HCT116 (cell line): ENCODE measurements around the gene EGFR. TPM values are rescaled to one million over a fixed set of nuclear protein-coding genes. Genes with fewer than 3 reads are reported as not detected.

Source experiments
- ATAC-seq: fragments of 200-7000 bp; cut with Tn5 transposase; 2 replicates; pipeline ENCODE4 v1.9.1; 2020; ENCODE audit warnings: mild to moderate bottlenecking, moderate library complexity
- BruUV-seq: library from RNA; stranded (reverse); fragments of 400-500 nt; replicated peaks from 2 replicates; lab custom pipeline; 2021; lab: Mats Ljungman, UMichigan
- CTCF ChIA-PET: fragments of 300-600 bp; sonication (Branson Sonifier 250); formaldehyde crosslinking; loops from one replicate; lab custom pipeline; 2021; ENCODE audit warnings: antibody characterized with exemption; lab: Charles Lee
- POLR2A ChIA-PET: fragments of 300-600, 350-600 bp; sonication (Branson Sonifier 250); formaldehyde crosslinking; loops from one replicate; lab custom pipeline; 2021; ENCODE audit warnings: antibody characterized with exemption; lab: Charles Lee
- RAD21 ChIA-PET, 2 experiments: fragments of 300-600 bp; sonication (Branson Sonifier 250); formaldehyde crosslinking; loops; one replicate each; lab custom pipeline; 2023; ENCODE audit warnings: low total read pairs in 2 of 2; ENCODE audit not compliant: uncharacterized antibody in 2 of 2, unreplicated experiment in 2 of 2, low non-redundant PET in 1 of 2; lab: Charles Lee
- DNase-seq: peaks from one replicate; pipeline ENCODE4 v3.0.0-alpha.2; 2010; ENCODE audit warnings: low read depth, low spot score
- H2AFZ ChIP-seq: fragments of 200-600 bp; shearing (Covaris generic), sonication (generic); 2 replicates; pipeline ENCODE4 v1.6.1; 2017; ENCODE audit warnings: low read depth, mixed run types, mixed read lengths, antibody characterized with exemption, low read length; ENCODE audit not compliant: poor library complexity, severe bottlenecking
- H3K27ac ChIP-seq: 2 replicates; pipeline ENCODE4 v1.5.1; 2012; ENCODE audit warnings: low read depth, low read length
- H3K27me3 ChIP-seq: fragments of 200-600 bp; sonication (generic); 2 replicates; pipeline ENCODE4 v1.6.1; 2016; ENCODE audit warnings: mixed run types, low read length, mixed read lengths; ENCODE audit not compliant: insufficient read depth
- H3K36me3 ChIP-seq, 2 experiments: fragments of 200-500 bp in 1 of 2; fragments of 200-600 bp in 1 of 2; sonication (Bioruptor generic) in 1 of 2; sonication (generic) in 1 of 2; 2 replicates each; pipeline versions ENCODE4 v1.5.1 to v1.6.1; 2014 to 2016; ENCODE audit warnings: low read length in 2 of 2, inconsistent platforms in 1 of 2, mixed read lengths in 1 of 2, mixed run types in 1 of 2; ENCODE audit not compliant: insufficient read depth in 2 of 2, control insufficient read depth in 1 of 2
- H3K4me1 ChIP-seq, 2 experiments: fragments of 200-600 bp in 1 of 2; sonication (generic) in 1 of 2; 2 replicates each; pipeline versions ENCODE4 v1.5.1 to v1.6.1; 2012 to 2017; ENCODE audit warnings: low read length in 2 of 2, inconsistent platforms in 1 of 2, mild to moderate bottlenecking in 1 of 2, mixed read lengths in 1 of 2, mixed run types in 1 of 2, moderate library complexity in 1 of 2; ENCODE audit not compliant: insufficient read depth in 2 of 2, control insufficient read depth in 1 of 2
- H3K4me2 ChIP-seq: fragments of 200-600 bp; sonication (generic); 2 replicates; pipeline ENCODE4 v1.6.1; 2017; ENCODE audit warnings: mixed run types, low read length, mixed read lengths
- H3K4me3 ChIP-seq, 2 experiments: fragments of 200-600 bp in 1 of 2; sonication (generic) in 1 of 2; replicated peaks in 1 of 2; 2 replicates each; pipeline ENCODE4 v1.5.1; 2011 to 2016; ENCODE audit warnings: low read length in 2 of 2, control low read depth in 1 of 2, low read depth in 1 of 2, mild to moderate bottlenecking in 1 of 2, mixed read lengths in 1 of 2, mixed run types in 1 of 2
- H3K79me2 ChIP-seq: fragments of 200-600 bp; sonication (generic); 2 replicates; pipeline ENCODE4 v1.6.1; 2017; ENCODE audit warnings: mild to moderate bottlenecking, mixed run types, low read length, moderate library complexity, mixed read lengths; ENCODE audit not compliant: insufficient read depth
- H3K9ac ChIP-seq: fragments of 200-600 bp; sonication (generic); 2 replicates; pipeline ENCODE4 v1.6.1; 2016; ENCODE audit warnings: low read length, mixed read lengths
- H3K9me2 ChIP-seq: fragments of 200-600 bp; sonication (generic), shearing (Covaris generic); 2 replicates; pipeline ENCODE4 v1.6.1; 2017; ENCODE audit warnings: mixed run types, mild to moderate bottlenecking, moderate library complexity; ENCODE audit not compliant: insufficient read depth
- H3K9me3 ChIP-seq, 2 experiments: fragments of 200-500 bp in 1 of 2; fragments of 200-600 bp in 1 of 2; sonication (Bioruptor generic) in 1 of 2; sonication (generic) in 1 of 2; 2 replicates each; pipeline ENCODE4 v1.6.1; 2014 to 2017; ENCODE audit warnings: low read length in 2 of 2, mixed read lengths in 2 of 2, inconsistent platforms in 1 of 2, low read depth in 1 of 2, mild to moderate bottlenecking in 1 of 2, mixed run types in 1 of 2, moderate library complexity in 1 of 2; ENCODE audit not compliant: control insufficient read depth in 1 of 2, insufficient read depth in 1 of 2
- H4K20me1 ChIP-seq: fragments of 200-600 bp; sonication (generic), shearing (Covaris generic); 2 replicates; pipeline ENCODE4 v1.6.1; 2017; ENCODE audit warnings: mixed run types, mild to moderate bottlenecking, moderate library complexity; ENCODE audit not compliant: insufficient read depth
- ATF3 ChIP-seq: IDR thresholded peaks from 2 replicates; pipeline ENCODE4 v1.6.1; 2012
- CEBPB ChIP-seq: IDR thresholded peaks from 2 replicates; pipeline ENCODE4 v1.6.1; 2012; ENCODE audit warnings: low read depth
- EGR1 ChIP-seq: IDR thresholded peaks from 2 replicates; pipeline ENCODE4 v1.6.1; 2012; ENCODE audit warnings: low read depth
- ELF1 ChIP-seq: IDR thresholded peaks from 2 replicates; pipeline ENCODE4 v1.6.1; 2012; ENCODE audit warnings: low read depth, borderline replicate concordance
- EZH2 ChIP-seq: fragments of 200-600 bp; sonication (generic); IDR thresholded peaks from 2 replicates; pipeline ENCODE4 v1.6.1; 2017; ENCODE audit warnings: antibody characterized with exemption, mixed run types
- EZH2phosphoT487 ChIP-seq: fragments of 200-600 bp; IDR thresholded peaks from 2 replicates; pipeline ENCODE4 v1.6.1; 2018; ENCODE audit warnings: antibody characterized with exemption, borderline replicate concordance
- JUND ChIP-seq: IDR thresholded peaks from 2 replicates; pipeline ENCODE4 v1.6.1; 2012
- MAX ChIP-seq: IDR thresholded peaks from 2 replicates; pipeline ENCODE4 v1.6.1; 2012
- POLR2AphosphoS5 ChIP-seq: IDR thresholded peaks from 2 replicates; pipeline ENCODE4 v1.6.1; 2011; ENCODE audit warnings: mild to moderate bottlenecking, low read depth, low read length, moderate library complexity
- SIN3A ChIP-seq: IDR thresholded peaks from 2 replicates; pipeline ENCODE4 v1.6.1; 2012; ENCODE audit warnings: low read depth
- SP1 ChIP-seq: IDR thresholded peaks from 2 replicates; pipeline ENCODE4 v1.6.1; 2012; ENCODE audit warnings: low read depth
- SRF ChIP-seq: IDR thresholded peaks from 2 replicates; pipeline ENCODE4 v1.6.1; 2012; ENCODE audit warnings: low read depth
- TCF7L2 ChIP-seq: IDR thresholded peaks from 2 replicates; pipeline ENCODE4 v1.7.0; 2011; ENCODE audit warnings: borderline replicate concordance, inconsistent platforms; ENCODE audit not compliant: insufficient read depth, insufficient read length; ENCODE audit errors: extremely low read depth
- ZFX ChIP-seq: fragments of 450-650 bp; IDR thresholded peaks from 2 replicates; pipeline ENCODE4 v1.6.1; 2017
- ZNF274 ChIP-seq: fragments of 200-500 bp; sonication (Bioruptor generic); IDR thresholded peaks from 2 replicates; pipeline ENCODE4 v1.6.1; 2014; ENCODE audit warnings: mild to moderate bottlenecking, low read depth, low read length, inconsistent platforms
- intact Hi-C: fragments of 100-400 bp; cut with micrococcal nuclease; formaldehyde crosslinking; loops from 2 replicates; pipeline ENCODE4 v1.10.0; 2022
- total RNA-seq: library from RNA; stranded (reverse); gene quantifications from one replicate; pipeline ENCODE4 v1.2.1, GENCODE V29; 2021; ENCODE audit not compliant: unreplicated experiment
- TF ChIP-seq, protein P1 (sequence below): IDR thresholded peaks from 2 replicates; pipeline ENCODE4 v1.6.1; 2011; ENCODE audit warnings: mild to moderate bottlenecking, low read length, moderate library complexity; ENCODE audit not compliant: insufficient replicate concordance; ENCODE audit errors: extremely low read depth

EGFR gene
- total RNA-seq, 1 experiment from 2014 or later: 71.5 TPM

DNA sequence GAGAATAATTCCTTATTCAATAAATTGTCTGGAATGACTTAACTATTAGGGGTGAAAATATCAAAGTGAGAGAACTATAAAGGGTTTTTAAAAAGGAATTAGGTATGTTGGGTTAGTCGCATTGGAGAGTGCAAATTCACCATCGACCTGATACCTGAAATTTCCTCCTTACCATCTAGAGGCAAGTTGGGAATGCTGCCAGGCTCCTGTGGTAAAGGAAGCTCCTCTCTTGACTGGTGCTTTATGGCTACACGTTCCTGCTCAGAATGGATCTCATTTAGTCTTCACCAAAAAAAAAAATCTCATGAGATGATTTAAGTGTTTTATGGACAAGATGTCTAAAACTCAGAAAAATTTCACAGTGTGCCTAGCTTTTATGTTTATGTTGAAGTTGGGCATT is 129.8 kb downstream of the EGFR start:
- H3K9me2 ChIP-seq: no peaks in the 10 kb centered on the region
- peaks cover 8 to 40% of the 10 kb centered on the region in 2 experiments; a peak in 3 of 4 replicates for H3K36me3 ChIP-seq
- ChIA-PET POLR2A (no interaction called here), CTCF (no interaction called here), RAD21 (interaction anchor here in 1 of 2 experiments (0.6 kb wide), 1 partner anchor 66 kb away, joined by 3 read pairs; no protein-coding TSS in a partner anchor)
- intact Hi-C loops: no loop called here
- no peak overlapping the region for H3K4me3 ChIP-seq
- no peaks in the 10 kb centered on the region for H4K20me1 ChIP-seq
- no peak overlapping the region for H3K27ac ChIP-seq
- no peaks in the 10 kb centered on the region for H3K4me1 ChIP-seq
- DNase-seq (no peak), ATAC-seq (no peak)
- H3K79me2 ChIP-seq: no peaks in the 10 kb centered on the region
- no peak overlapping the region for H3K4me2 ChIP-seq
- H2AFZ ChIP-seq: no peak overlapping the region
- H3K9me3 ChIP-seq: no peaks in the 10 kb centered on the region
- H3K27me3 ChIP-seq: no peaks in the 10 kb centered on the region
- no peak overlapping the region for H3K9ac ChIP-seq
- BruUV-seq: no TSS peak
- TF ChIP-seq ATF3 (no peak), POLR2AphosphoS5 (no peak), TCF7L2 (no peak), MAX (no peak), ZNF274 (no peak), EZH2 (no peak), SP1 (no peak), EZH2phosphoT487 (no peak)

DNA sequence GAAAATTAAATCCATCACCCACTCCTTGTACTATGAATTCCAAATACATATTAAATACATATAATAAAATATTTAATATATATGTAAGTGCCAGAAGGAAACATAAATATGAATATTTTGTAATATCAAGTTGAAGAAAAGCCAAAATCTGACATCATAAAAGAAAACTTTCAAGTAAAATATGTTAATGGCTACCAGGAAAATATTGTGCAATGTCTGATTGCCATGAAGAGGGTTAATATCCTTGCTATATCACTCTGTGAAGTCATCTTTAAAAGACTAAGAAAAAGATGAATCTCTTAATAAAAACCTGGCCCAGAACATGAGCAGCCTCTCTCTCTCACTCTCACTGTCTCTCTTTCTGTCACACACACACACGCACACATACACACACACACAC is 130.2 kb downstream of the EGFR start:
- Histone ChIP-seq H4K20me1 (no peaks in the 10 kb centered on the region), H3K4me3 (no peak overlapping the region), H3K4me2 (no peak overlapping the region), H3K9ac (no peak overlapping the region), H3K27ac (no peak overlapping the region), H2AFZ (no peak overlapping the region), H3K36me3 (peaks cover 8 to 38% of the 10 kb centered on the region in 2 experiments), H3K79me2 (no peaks in the 10 kb centered on the region), H3K9me2 (no peaks in the 10 kb centered on the region), H3K4me1 (no peaks in the 10 kb centered on the region), H3K27me3 (no peaks in the 10 kb centered on the region), H3K9me3 (no peaks in the 10 kb centered on the region)
- ChIA-PET POLR2A (no interaction called here), RAD21 (no interaction called here), CTCF (no interaction called here)
- no peak for ATAC-seq
- DNase-seq: no peak
- BruUV-seq: no TSS peak
- intact Hi-C loops: no loop called here
- TF ChIP-seq POLR2AphosphoS5 (no peak), CEBPB (no peak), SIN3A (no peak), ELF1 (no peak), SRF (no peak), ZFX (no peak), EZH2 (no peak), EGR1 (no peak), JUND (no peak)
- TF ChIP-seq, protein P1, sequence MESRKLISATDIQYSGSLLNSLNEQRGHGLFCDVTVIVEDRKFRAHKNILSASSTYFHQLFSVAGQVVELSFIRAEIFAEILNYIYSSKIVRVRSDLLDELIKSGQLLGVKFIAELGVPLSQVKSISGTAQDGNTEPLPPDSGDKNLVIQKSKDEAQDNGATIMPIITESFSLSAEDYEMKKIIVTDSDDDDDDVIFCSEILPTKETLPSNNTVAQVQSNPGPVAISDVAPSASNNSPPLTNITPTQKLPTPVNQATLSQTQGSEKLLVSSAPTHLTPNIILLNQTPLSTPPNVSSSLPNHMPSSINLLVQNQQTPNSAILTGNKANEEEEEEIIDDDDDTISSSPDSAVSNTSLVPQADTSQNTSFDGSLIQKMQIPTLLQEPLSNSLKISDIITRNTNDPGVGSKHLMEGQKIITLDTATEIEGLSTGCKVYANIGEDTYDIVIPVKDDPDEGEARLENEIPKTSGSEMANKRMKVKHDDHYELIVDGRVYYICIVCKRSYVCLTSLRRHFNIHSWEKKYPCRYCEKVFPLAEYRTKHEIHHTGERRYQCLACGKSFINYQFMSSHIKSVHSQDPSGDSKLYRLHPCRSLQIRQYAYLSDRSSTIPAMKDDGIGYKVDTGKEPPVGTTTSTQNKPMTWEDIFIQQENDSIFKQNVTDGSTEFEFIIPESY: no peak
